MM.1S (cell line): ENCODE results near the gene DMBX1.

ENCODE experiments used
- EZH2 ChIP-seq: fragments of 300-600 bp; sonication (generic); optimal IDR thresholded peaks from 2 replicates; pipeline ENCODE3; 2017; ENCODE audit warnings: low read depth, mild to moderate bottlenecking, antibody characterized with exemption, low read length, mixed read lengths
- TF ChIP-seq, protein P1 (sequence below): fragments of 300-600 bp; sonication (generic); IDR thresholded peaks from 2 replicates; pipeline ENCODE4 v1.5.1; 2016; ENCODE audit warnings: antibody characterized with exemption, low read length, mixed read lengths

DNA sequence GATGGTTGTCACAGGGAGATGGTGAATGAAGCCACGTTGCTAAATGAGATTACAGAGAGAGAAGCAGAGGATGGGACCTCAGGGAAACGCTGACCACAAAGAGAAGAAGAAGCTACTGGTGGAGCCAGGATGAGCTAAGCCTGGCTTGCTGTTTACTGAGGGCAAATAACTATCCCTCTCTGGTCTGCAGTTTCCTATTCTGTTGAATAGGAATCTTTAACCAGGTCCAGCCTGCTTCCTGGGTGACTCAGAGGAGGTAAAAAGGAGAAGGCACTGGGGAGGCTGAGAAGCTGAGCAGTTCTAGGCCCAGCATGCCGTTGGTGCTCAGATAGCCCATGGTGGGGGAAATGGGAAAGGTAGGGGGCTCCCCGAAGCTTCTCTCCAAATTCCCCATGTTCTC is 29.6 kb downstream of the DMBX1 start:
- TF ChIP-seq, protein P1, sequence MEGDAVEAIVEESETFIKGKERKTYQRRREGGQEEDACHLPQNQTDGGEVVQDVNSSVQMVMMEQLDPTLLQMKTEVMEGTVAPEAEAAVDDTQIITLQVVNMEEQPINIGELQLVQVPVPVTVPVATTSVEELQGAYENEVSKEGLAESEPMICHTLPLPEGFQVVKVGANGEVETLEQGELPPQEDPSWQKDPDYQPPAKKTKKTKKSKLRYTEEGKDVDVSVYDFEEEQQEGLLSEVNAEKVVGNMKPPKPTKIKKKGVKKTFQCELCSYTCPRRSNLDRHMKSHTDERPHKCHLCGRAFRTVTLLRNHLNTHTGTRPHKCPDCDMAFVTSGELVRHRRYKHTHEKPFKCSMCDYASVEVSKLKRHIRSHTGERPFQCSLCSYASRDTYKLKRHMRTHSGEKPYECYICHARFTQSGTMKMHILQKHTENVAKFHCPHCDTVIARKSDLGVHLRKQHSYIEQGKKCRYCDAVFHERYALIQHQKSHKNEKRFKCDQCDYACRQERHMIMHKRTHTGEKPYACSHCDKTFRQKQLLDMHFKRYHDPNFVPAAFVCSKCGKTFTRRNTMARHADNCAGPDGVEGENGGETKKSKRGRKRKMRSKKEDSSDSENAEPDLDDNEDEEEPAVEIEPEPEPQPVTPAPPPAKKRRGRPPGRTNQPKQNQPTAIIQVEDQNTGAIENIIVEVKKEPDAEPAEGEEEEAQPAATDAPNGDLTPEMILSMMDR = no peak
- no peak for TF ChIP-seq EZH2
